ENCODE measurements around the gene NOL4L.

- TF ChIP-seq EZH2 (IDR thresholded peaks at IDR 0.05) (no peak), POLR2AphosphoS5 (IDR thresholded peaks at IDR 0.05; ENCODE audit: borderline replicate concordance, low read depth, low read length) (no peak), FOXP2 (optimal IDR thresholded peaks at IDR 0.05; ENCODE audit: control extremely low read depth, extremely low read length, insufficient read depth) (no peak)
Measured at GRCh38 chr20:32628960-32629530, 43.9 kb upstream of the NOL4L start.
